GM19438 (cell line): ENCODE data around the gene SETD1A.

Source experiments
- ATAC-seq: cut with Tn5 transposase; IDR thresholded peaks from one replicate; pipeline ENCODE4 v1.9.1; 2021; ENCODE audit warnings: low read depth; ENCODE audit not compliant: unreplicated experiment

Gene SETD1A

DNA sequence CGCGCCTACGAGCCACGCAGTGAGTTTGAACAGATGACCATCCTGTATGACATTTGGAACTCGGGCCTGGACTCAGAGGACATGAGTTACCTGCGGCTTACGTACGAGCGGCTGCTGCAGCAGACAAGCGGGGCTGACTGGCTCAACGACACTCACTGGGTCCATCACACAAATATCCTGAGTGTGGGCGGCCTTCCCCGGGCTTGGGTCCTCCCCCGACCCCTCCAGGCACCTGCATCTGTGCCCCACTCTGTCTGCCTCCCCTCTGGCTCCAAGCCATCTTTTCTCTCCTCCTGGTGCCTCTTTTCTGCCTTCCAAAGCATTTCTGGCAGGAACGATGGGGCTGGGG is 22.4 kb downstream of the SETD1A start:
- ATAC-seq: no peak

DNA sequence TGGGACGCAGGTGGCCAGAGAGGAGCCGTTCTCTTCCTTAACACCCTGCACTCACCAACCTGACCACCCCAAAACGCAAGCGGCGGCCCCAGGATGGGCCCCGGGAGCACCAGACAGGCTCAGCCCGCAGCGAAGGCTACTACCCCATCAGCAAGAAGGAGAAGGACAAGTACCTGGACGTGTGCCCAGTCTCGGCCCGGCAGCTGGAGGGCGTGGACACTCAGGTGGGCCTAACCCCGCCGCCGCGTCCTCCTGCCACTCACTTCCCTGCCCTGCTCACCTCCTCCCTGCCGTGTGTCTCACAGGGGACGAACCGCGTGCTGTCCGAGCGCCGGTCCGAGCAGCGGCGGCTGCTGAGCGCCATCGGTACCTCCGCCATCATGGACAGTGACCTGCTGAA is 22.9 kb downstream of the SETD1A start:
- no peak for ATAC-seq

- no peak for ATAC-seq
Measured at GRCh38 chr16:30980959-30981358, 23.4 kb downstream of the SETD1A start.

DNA sequence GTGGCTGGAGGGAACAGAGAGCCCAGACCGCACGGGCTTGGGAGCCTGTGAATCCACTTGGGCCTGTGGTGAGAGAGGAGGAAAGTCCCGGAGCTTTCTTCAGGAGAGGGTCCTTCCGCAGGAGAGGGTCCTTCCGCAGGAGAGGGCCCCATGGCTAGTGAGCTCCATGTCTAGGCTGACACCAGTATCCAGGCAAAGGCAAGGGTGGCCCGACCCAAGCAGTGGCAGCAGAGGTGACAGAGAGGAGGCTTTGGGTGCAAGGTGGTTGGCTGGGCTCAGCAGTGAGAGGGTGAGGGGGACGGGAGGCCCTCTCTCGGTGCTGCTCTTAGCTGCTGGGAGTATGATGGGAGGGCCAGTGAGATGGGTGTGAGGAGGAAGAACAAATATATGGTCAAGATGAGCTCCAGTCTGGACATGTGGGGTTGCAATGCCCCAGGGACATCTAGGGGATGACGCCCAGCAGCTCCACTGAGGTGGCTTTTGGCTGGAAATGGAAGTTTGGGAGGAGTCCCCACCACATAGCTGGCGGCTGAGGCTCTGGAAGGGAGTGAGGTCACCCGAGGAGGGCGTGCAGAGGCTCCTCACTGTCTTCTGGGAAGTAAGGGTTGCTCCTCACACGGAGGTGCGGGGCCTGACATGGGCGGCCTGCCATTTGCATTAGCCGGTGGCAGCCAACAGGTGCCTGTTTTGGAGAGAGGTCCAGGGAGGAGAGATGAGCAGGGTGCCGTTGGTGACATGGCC is 25.2 kb downstream of the SETD1A start:
- ATAC-seq: no peak

GRCh38 chr16:30983289-30983889 is 25.8 kb downstream of the SETD1A start:
- no peak for ATAC-seq

- ATAC-seq: no peak
Measured at GRCh38 chr16:30983898-30984610, 26.5 kb downstream of the SETD1A start.

- peak; percentile 59 for ATAC-seq
Measured at GRCh38 chr16:30984669-30985400, 27.3 kb downstream of the SETD1A start, which contains the start of gene HSD3B7. HSD3B7 (plus strand) TSS chr16:30985207; CDS start chr16:30985659, 452 bp downstream.

DNA sequence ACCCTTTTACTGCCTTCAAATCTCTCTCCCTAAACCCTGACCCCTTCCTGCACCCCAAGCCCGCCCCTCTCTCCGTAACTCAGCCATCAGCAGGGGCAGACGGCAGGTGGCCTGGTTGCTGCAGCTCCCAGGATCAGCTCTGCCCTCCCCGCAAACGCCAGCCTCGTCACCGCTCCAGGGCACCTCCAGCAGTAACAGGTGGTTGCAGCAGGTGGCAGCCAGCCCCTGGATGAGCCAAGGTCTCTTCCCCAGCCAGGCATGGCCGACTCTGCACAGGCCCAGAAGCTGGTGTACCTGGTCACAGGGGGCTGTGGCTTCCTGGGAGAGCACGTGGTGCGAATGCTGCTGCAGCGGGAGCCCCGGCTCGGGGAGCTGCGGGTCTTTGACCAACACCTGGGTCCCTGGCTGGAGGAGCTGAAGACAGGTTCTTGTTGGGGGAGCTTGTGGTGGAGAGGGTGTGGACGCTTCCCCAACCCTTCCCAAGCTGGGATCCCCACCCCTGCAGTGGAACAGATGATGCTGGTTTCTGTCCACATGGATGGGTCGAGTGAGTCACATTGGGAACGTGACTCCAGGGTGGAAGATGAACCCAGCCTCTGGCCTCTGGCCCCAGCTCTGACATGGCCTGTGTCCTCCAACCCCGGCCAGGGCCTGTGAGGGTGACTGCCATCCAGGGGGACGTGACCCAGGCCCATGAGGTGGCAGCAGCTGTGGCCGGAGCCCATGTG is 28.0 kb downstream of the SETD1A start:
- no peak for ATAC-seq

DNA sequence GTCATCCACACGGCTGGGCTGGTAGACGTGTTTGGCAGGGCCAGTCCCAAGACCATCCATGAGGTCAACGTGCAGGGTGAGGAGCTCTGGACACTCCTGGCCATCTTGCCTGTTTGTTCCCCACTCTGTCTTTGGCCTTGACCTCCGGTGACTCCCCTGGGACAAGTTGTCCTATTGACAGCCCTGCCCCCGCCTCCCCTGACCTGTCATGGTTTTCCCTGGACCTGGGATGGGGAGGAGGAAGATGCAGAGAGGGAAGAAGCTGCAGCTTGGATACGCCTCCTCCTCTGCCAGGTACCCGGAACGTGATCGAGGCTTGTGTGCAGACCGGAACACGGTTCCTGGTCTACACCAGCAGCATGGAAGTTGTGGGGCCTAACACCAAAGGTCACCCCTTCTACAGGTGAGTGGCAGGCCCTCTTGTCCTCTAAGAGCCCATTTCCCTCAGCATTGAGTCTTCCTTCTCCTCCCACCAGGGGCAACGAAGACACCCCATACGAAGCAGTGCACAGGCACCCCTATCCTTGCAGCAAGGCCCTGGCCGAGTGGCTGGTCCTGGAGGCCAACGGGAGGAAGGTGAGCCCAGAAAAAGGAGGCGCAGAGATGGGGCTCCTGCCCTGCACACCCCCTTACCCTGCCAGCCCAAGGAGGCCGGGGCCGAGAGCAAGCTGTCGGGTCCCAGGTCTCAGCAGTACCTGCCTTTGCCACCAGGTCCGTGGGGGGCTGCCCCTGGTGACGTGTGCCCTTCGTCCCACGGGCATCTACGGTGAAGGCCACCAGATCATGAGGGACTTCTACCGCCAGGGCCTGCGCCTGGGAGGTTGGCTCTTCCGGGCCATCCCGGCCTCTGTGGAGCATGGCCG is 28.8 kb downstream of the SETD1A start:
- ATAC-seq: no peak

GRCh38 chr16:30987581-30988190 is 30.1 kb downstream of the SETD1A start:
- no peak for ATAC-seq

GRCh38 chr16:30989469-30990047 is 32.0 kb downstream of the SETD1A start:
- ATAC-seq: no peak

GRCh38 chr16:30990105-30990504 is 32.6 kb downstream of the SETD1A start:
- no peak for ATAC-seq

DNA sequence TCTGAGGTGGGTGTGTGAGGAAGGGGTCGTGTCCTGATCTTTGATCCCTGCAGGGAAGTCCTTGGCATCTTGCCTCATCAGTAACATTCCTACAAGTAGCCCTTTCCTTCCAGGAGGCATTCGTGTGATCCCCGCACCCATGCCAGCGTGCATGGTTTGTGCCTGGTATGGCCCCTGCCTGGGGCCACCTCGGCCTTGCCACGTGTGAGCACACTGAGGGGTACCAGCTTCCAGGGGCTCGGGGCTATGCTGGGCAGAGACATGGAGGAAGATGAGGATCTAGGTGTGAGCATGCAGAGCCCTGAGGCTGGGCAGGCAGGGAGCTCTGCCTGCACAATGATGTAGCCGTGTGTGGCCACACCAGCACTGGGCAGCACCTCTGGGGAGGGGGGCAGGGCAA is 33.5 kb downstream of the SETD1A start:
- no peak for ATAC-seq

DNA sequence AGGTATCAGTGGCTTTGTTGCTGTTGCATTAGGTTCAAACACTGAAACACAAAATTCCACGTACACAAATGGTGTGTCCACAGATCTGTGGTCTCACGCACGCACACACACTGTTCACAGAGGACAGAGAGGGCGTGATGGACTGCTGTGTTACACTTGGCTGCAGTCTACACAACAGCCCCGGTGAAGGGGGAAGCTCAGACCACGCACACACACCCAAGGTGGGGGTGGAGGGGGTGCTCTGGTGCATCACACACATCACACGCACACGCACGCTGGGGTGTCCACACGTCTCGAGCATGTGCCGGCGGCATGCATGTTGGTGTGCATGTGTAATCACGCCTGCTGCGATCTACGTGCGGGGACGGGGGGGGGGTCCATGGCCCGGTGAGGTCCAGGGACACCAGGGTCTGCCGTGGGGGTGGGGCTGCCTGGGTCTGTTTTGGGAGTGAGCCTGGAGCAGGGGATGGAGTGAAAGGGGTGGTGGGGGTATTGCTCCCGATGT is 34.8 kb downstream of the SETD1A start:
- no peak for ATAC-seq

GRCh38 chr16:30992931-30993816 is 35.6 kb downstream of the SETD1A start:
- no peak for ATAC-seq

DNA sequence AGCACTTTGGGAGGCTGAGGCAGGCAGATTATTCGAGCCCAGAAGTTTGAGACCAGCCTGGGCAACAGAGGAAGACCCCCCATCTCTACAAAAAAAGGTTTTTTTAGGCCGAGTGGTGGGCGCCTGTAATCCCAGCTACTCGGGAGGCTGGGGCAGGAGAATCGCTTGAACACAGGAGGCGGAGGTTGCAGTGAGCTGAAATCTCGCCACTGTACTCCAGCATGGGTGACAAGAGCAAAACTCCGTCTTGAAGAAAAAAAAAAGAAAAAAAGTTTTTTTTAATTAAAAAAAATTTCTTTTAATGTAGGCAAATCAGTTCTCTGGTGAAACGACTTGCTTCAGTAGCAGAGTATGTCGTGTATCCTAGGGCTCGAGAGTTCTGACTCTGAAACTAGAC is 38.4 kb downstream of the SETD1A start:
- ATAC-seq: no peak

GRCh38 chr16:30996324-30996984 is 38.9 kb downstream of the SETD1A start:
- ATAC-seq: no peak
